Endothelial cell (in vitro differentiated cells): ENCODE measurements around the gene SFN. TPM values are rescaled to one million over a fixed set of nuclear protein-coding genes. Genes with fewer than 3 reads are reported as not detected.

Source experiments
- DNase-seq: peaks from one replicate; pipeline ENCODE4 v3.0.0; 2021; ENCODE audit warnings: low spot score
- H3K27ac Mint-ChIP-seq: one replicate; pipeline ENCODE4 v1.8.0; 2021; ENCODE audit warnings: mixed read lengths, inconsistent platforms; ENCODE audit not compliant: unreplicated experiment
- H3K27me3 Mint-ChIP-seq: one replicate; pipeline ENCODE4 v1.8.0; 2021; ENCODE audit warnings: mild to moderate bottlenecking, moderate library complexity, mixed read lengths, inconsistent platforms; ENCODE audit not compliant: unreplicated experiment
- H3K36me3 Mint-ChIP-seq: one replicate; pipeline ENCODE4 v1.8.0; 2021; ENCODE audit warnings: mild to moderate bottlenecking, low read depth, mixed read lengths, inconsistent platforms; ENCODE audit not compliant: unreplicated experiment
- H3K4me1 Mint-ChIP-seq: one replicate; pipeline ENCODE4 v1.8.0; 2021; ENCODE audit warnings: mild to moderate bottlenecking, mixed read lengths, inconsistent platforms; ENCODE audit not compliant: unreplicated experiment
- H3K4me3 Mint-ChIP-seq: one replicate; pipeline ENCODE4 v1.8.0; 2021; ENCODE audit warnings: mild to moderate bottlenecking, mixed read lengths, inconsistent platforms; ENCODE audit not compliant: unreplicated experiment
- H3K9me3 Mint-ChIP-seq: one replicate; pipeline ENCODE4 v1.8.0; 2021; ENCODE audit warnings: mixed read lengths, inconsistent platforms; ENCODE audit not compliant: unreplicated experiment
- total RNA-seq: library from RNA; stranded (reverse); fragmentation: NEBNext Ultra II Directional; extraction: Animal tissue kit (Norgen Biotek cat#: 25700); gene quantifications from one replicate; pipeline ENCODE4 v1.2.1, GENCODE V29; 2021; ENCODE audit not compliant: unreplicated experiment
- TF ChIP-seq, protein P1 (sequence below): fragments of 200-600 bp; sonication (generic); IDR thresholded peaks from one replicate; pipeline ENCODE4 v1.5.0; 2021; ENCODE audit warnings: antibody characterized with exemption; ENCODE audit not compliant: unreplicated experiment

The SFN gene
- total RNA-seq, 1 donor from 2014 or later = 0.54 TPM

GRCh38 chr1:26822737-26823395 is 40.1 kb upstream of the SFN start:
- Mint-ChIP-seq H3K27me3 (peaks cover 8% of the 10 kb centered on the region), H3K4me3 (no peak overlapping the region), H3K4me1 (peaks cover 7% of the 10 kb centered on the region), H3K36me3 (peaks cover 2% of the 10 kb centered on the region), H3K27ac (no peak overlapping the region), H3K9me3 (no peaks in the 10 kb centered on the region)
- TF ChIP-seq, protein P1, sequence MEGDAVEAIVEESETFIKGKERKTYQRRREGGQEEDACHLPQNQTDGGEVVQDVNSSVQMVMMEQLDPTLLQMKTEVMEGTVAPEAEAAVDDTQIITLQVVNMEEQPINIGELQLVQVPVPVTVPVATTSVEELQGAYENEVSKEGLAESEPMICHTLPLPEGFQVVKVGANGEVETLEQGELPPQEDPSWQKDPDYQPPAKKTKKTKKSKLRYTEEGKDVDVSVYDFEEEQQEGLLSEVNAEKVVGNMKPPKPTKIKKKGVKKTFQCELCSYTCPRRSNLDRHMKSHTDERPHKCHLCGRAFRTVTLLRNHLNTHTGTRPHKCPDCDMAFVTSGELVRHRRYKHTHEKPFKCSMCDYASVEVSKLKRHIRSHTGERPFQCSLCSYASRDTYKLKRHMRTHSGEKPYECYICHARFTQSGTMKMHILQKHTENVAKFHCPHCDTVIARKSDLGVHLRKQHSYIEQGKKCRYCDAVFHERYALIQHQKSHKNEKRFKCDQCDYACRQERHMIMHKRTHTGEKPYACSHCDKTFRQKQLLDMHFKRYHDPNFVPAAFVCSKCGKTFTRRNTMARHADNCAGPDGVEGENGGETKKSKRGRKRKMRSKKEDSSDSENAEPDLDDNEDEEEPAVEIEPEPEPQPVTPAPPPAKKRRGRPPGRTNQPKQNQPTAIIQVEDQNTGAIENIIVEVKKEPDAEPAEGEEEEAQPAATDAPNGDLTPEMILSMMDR = no peak
- no peak for DNase-seq

DNA sequence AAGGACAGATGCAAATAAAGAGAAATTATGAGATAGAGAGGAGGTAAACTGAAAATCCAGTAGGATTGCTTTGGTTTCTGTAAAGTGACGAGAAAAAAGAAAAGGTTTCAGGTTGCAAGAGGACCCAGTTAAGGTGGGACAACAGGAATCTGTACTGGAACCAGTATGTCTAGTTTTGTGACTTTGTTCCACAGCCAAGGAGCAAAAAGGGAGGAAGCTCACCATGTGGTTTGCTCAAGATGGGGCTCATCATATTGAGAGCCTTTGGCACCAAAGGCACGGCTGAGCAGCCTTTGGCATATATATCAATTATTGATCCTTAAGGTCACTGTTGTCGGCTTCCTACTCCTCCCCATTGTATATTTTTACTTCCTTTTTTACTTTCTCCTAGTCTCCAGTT is 38.2 kb upstream of the SFN start:
- Mint-ChIP-seq H3K9me3 (no peaks in the 10 kb centered on the region), H3K4me1 (peaks cover 20% of the 10 kb centered on the region), H3K4me3 (no peak overlapping the region), H3K36me3 (peaks cover 10% of the 10 kb centered on the region), H3K27me3 (peaks cover 6% of the 10 kb centered on the region), H3K27ac (no peak overlapping the region)
- TF ChIP-seq, protein P1 = no peak
- DNase-seq = no peak

GRCh38 chr1:26826261-26827105 is 36.5 kb upstream of the SFN start, which contains the start of gene ZDHHC18:
Gene ZDHHC18, plus strand, starts transcription at chr1:26826688. Its CDS starts 117 bp downstream, at chr1:26826805.
- H3K27me3 Mint-ChIP-seq = peaks cover 10% of the 10 kb centered on the region
- peaks cover 20% of the 10 kb centered on the region for H3K4me1 Mint-ChIP-seq
- peak within 1 kb of the TSS; percentile 67 for H3K27ac Mint-ChIP-seq
- peak within 1 kb of the TSS; percentile 96 for H3K4me3 Mint-ChIP-seq
- no peaks in the 10 kb centered on the region for H3K9me3 Mint-ChIP-seq
- TF ChIP-seq, protein P1 = peak; percentile 47
- DNase-seq = peak; percentile 83
- peaks cover 15% of the 10 kb centered on the region for H3K36me3 Mint-ChIP-seq

- Mint-ChIP-seq H3K27ac (peak overlapping the region; percentile 67), H3K27me3 (peaks cover 10% of the 10 kb centered on the region), H3K9me3 (no peaks in the 10 kb centered on the region), H3K4me3 (peak overlapping the region; percentile 92), H3K4me1 (peaks cover 22% of the 10 kb centered on the region), H3K36me3 (peaks cover 20% of the 10 kb centered on the region)
- TF ChIP-seq, protein P1 = no peak
- DNase-seq = no peak
Measured at GRCh38 chr1:26827106-26827604, 35.8 kb upstream of the SFN start.
